K562 (cell line): ENCODE results near the gene SIGLEC5. TPM values are rescaled to one million over a fixed set of nuclear protein-coding genes. Genes with fewer than 3 reads are reported as not detected.
A peak's percentile ranks its signal among the peaks of the same experiment; 100 is the strongest.

Experiments used
- ARNT ChIP-seq, 2 experiments: fragments of 450-650 bp; IDR thresholded peaks; 2 replicates each; pipeline ENCODE4 v1.6.1; 2016; ENCODE audit warnings: mild to moderate bottlenecking in 1 of 2
- BHLHE40 ChIP-seq: IDR thresholded peaks from 2 replicates; pipeline ENCODE4 v1.6.1; 2011; ENCODE audit warnings: low read length, improper control_type of control experiment
- CREB1 ChIP-seq, 2 experiments: sonication (generic) in 1 of 2; formaldehyde crosslinking in 1 of 2; IDR thresholded peaks; 2 replicates each; pipeline versions ENCODE4 v1.6.1 to v1.8.0; 2012 to 2022; ENCODE audit warnings: inconsistent platforms in 1 of 2, mild to moderate bottlenecking in 1 of 2, missing genetic modification reagents in 1 of 2, moderate library complexity in 1 of 2
- DDX20 ChIP-seq: fragments of 450-650 bp; IDR thresholded peaks from 2 replicates; pipeline ENCODE4 v1.6.1; 2016; ENCODE audit warnings: missing genetic modification characterization, low read depth, mild to moderate bottlenecking, missing compliant biosample characterization, moderate library complexity
- EGR1 ChIP-seq: fragments of 450-650 bp; conservative IDR thresholded peaks from 2 replicates; pipeline ENCODE4 v1.6.1; 2017; ENCODE audit warnings: mild to moderate bottlenecking
- GTF2A2 ChIP-seq: IDR thresholded peaks from 2 replicates; pipeline ENCODE4 v1.6.1; 2016; ENCODE audit warnings: mild to moderate bottlenecking, missing genetic modification characterization, missing compliant biosample characterization
- HDGF ChIP-seq: fragments of 450-650 bp; IDR thresholded peaks from 2 replicates; pipeline ENCODE4 v1.6.1; 2016
- HLTF ChIP-seq: fragments of 450-650 bp; IDR thresholded peaks from 2 replicates; pipeline ENCODE4 v1.6.1; 2016
- MXI1 ChIP-seq: IDR thresholded peaks from 2 replicates; pipeline ENCODE4 v1.6.1; 2011; ENCODE audit warnings: low read depth, mild to moderate bottlenecking, improper control_type of control experiment, low read length
- MYNN ChIP-seq, 2 experiments: sonication (generic); formaldehyde crosslinking in 1 of 2; IDR thresholded peaks; 2 replicates each; pipeline versions ENCODE4 v1.5.0 to v1.6.1; 2016 to 2020; ENCODE audit warnings: antibody characterized with exemption in 1 of 2, missing genetic modification reagents in 1 of 2
- NUFIP1 ChIP-seq: fragments of 450-650 bp; IDR thresholded peaks from 2 replicates; pipeline ENCODE4 v1.6.1; 2018; ENCODE audit not compliant: partially characterized antibody
- PCBP2 ChIP-seq: fragments of 200-400 bp; formaldehyde crosslinking; IDR thresholded peaks from 2 replicates; pipeline ENCODE4 v1.6.1; 2018; ENCODE audit warnings: low read length, low read depth, mild to moderate bottlenecking, moderate library complexity; ENCODE audit not compliant: poor library complexity, severe bottlenecking
- RBM25 ChIP-seq: fragments of 200-400 bp; formaldehyde crosslinking; IDR thresholded peaks from 2 replicates; pipeline ENCODE4 v1.6.1; 2018; ENCODE audit warnings: low read length, low read depth, moderate library complexity; ENCODE audit not compliant: severe bottlenecking
- SMC3 ChIP-seq: conservative IDR thresholded peaks from 2 replicates; pipeline ENCODE4 v1.6.1; 2011; ENCODE audit warnings: low read depth, low read length, improper control_type of control experiment; ENCODE audit not compliant: insufficient read depth
- ZNF165 ChIP-seq: fragments of 250-450 bp; sonication (Bioruptor Pico); IDR thresholded peaks from 2 replicates; pipeline ENCODE4 v1.4.0; 2020; ENCODE audit warnings: borderline replicate concordance
- ZNF316 ChIP-seq: fragments of 450-650 bp; IDR thresholded peaks from 2 replicates; pipeline ENCODE4 v1.6.1; 2016
- polyA plus RNA-seq, 8 experiments: library from polyadenylated mRNA; depleted of rRNA in 4 of 8; stranded (reverse) in 5 of 8; unstranded in 3 of 8; fragments of >200 nt; fragmentation: Nextera tagmentation in 2 of 8; fragmentation: Illumina TruSeq in 1 of 8; extraction: Ambion mirVana in 2 of 8; extraction: Trizol in 1 of 8; gene quantifications; 2 replicates each; pipeline versions ENCODE4 v1.2.1 to v1.2.3, GENCODE V29; 2011 to 2014; ENCODE audit warnings: inconsistent platforms in 1 of 8, missing spikeins in 1 of 8
- total RNA-seq, 7 experiments: library from RNA; depleted of rRNA in 6 of 7; stranded (reverse); fragments of >200 nt in 6 of 7; fragmentation: Illumina TruSeq in 2 of 7; extraction: Trizol in 2 of 7; gene quantifications; 2 replicates each; pipeline versions ENCODE4 v1.2.1 to v1.2.3, GENCODE V29; 2011 to 2021; ENCODE audit warnings: low replicate concordance in 1 of 7
- TF ChIP-seq, protein P1 (sequence below): fragments of 250-450 bp; sonication (Bioruptor Pico); IDR thresholded peaks from 2 replicates; pipeline ENCODE4 v1.4.0; 2020; ENCODE audit warnings: mild to moderate bottlenecking, moderate library complexity, borderline replicate concordance
- TF ChIP-seq, protein P2 (sequence below): fragments of 250-450 bp; sonication (Bioruptor Pico); IDR thresholded peaks from 2 replicates; pipeline ENCODE4 v1.4.0; 2020; ENCODE audit warnings: mild to moderate bottlenecking, moderate library complexity
- TF ChIP-seq, protein P3 (sequence below): fragments of 450-650 bp; conservative IDR thresholded peaks from 2 replicates; pipeline ENCODE4 v1.6.1; 2016; ENCODE audit warnings: missing genetic modification characterization, low read depth, mild to moderate bottlenecking, control low read depth, missing compliant biosample characterization
- TF ChIP-seq, protein P4 (sequence below): fragments of 250-450 bp; sonication (Bioruptor Pico); IDR thresholded peaks from 2 replicates; pipeline ENCODE4 v1.5.0; 2021
- TF ChIP-seq, protein P5 (sequence below): fragments of 250-450 bp; sonication (Bioruptor Pico); IDR thresholded peaks from 2 replicates; pipeline ENCODE4 v1.5.0; 2021

SIGLEC5 gene
- total and polyA plus RNA-seq, 9 of the 15 experiments (the other 6 are each of a cell fraction or from before 2014, with no cell fraction given) = 0.14 TPM; not detected in 8

DNA sequence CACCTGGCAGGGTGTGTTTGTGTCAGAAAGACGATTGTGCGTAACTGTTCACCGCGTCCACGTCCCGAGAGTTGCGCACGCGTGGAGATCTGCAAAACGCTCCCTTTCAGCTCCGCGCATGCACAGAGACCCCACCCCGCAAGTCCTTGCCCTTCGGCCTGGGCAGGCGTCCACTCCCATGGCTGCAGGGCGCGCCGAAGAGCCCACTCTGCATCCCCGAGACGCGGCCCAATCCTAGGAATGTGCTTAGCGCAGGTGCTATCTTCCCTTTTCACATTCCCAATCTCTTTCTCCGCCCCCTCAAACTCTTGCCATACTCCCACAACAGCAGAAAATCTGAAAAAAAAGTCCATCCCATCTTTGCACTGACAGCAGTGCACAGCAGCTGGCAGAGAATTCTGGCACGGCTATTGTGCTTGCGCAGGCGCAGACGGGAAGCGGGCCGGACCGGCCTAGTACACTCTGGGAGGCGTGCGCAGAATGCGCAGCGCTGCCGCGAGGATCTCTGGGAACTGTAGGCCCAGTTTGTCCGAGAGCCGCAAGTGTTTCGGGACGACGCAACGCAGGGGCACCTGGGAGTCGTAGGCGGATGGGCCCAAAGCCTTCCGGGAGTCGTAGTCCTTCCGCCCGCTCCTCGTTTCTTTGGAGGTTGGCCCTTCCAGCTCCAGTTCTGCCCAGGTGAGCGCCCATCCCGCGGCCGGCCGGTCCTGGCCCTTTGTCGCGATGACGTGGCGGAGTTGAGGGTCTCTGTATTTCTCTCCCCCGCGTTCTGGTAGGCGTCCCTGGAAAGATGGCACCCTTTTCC, 36.0 kb downstream of the SIGLEC5 start (continued):
- TF ChIP-seq, protein P1, sequence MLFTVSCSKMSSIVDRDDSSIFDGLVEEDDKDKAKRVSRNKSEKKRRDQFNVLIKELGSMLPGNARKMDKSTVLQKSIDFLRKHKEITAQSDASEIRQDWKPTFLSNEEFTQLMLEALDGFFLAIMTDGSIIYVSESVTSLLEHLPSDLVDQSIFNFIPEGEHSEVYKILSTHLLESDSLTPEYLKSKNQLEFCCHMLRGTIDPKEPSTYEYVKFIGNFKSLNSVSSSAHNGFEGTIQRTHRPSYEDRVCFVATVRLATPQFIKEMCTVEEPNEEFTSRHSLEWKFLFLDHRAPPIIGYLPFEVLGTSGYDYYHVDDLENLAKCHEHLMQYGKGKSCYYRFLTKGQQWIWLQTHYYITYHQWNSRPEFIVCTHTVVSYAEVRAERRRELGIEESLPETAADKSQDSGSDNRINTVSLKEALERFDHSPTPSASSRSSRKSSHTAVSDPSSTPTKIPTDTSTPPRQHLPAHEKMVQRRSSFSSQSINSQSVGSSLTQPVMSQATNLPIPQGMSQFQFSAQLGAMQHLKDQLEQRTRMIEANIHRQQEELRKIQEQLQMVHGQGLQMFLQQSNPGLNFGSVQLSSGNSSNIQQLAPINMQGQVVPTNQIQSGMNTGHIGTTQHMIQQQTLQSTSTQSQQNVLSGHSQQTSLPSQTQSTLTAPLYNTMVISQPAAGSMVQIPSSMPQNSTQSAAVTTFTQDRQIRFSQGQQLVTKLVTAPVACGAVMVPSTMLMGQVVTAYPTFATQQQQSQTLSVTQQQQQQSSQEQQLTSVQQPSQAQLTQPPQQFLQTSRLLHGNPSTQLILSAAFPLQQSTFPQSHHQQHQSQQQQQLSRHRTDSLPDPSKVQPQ (CRISPR knock-in tag) = no peak
- no peak for TF ChIP-seq MYNN (IDR thresholded peaks at IDR 0.05)
- TF ChIP-seq MYNN (CRISPR knock-in tag; IDR thresholded peaks at IDR 0.05) = no peak
- TF ChIP-seq ARNT (IDR thresholded peaks at IDR 0.05) = no peak
- no peak for TF ChIP-seq HDGF
- TF ChIP-seq ZNF316 = no peak
- TF ChIP-seq MXI1 = no peak; the same call in 1 of the 2 replicates
- TF ChIP-seq ZNF165 (CRISPR knock-in tag) = no peak
- TF ChIP-seq, protein P2, sequence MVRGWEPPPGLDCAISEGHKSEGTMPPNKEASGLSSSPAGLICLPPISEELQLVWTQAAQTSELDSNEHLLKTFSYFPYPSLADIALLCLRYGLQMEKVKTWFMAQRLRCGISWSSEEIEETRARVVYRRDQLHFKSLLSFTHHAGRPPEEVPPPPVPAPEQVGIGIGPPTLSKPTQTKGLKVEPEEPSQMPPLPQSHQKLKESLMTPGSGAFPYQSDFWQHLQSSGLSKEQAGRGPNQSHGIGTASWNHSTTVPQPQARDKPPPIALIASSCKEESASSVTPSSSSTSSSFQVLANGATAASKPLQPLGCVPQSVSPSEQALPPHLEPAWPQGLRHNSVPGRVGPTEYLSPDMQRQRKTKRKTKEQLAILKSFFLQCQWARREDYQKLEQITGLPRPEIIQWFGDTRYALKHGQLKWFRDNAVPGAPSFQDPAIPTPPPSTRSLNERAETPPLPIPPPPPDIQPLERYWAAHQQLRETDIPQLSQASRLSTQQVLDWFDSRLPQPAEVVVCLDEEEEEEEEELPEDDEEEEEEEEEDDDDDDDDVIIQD (CRISPR knock-in tag) = no peak
- no peak for TF ChIP-seq SMC3
- no peak for TF ChIP-seq NUFIP1
- no peak for TF ChIP-seq PCBP2
- no peak for TF ChIP-seq RBM25
- TF ChIP-seq HLTF = no peak
- TF ChIP-seq, protein P3, sequence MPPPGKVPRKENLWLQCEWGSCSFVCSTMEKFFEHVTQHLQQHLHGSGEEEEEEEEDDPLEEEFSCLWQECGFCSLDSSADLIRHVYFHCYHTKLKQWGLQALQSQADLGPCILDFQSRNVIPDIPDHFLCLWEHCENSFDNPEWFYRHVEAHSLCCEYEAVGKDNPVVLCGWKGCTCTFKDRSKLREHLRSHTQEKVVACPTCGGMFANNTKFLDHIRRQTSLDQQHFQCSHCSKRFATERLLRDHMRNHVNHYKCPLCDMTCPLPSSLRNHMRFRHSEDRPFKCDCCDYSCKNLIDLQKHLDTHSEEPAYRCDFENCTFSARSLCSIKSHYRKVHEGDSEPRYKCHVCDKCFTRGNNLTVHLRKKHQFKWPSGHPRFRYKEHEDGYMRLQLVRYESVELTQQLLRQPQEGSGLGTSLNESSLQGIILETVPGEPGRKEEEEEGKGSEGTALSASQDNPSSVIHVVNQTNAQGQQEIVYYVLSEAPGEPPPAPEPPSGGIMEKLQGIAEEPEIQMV = no peak
- TF ChIP-seq GTF2A2 = no peak
- TF ChIP-seq EGR1 = peak; percentile 45; the same call in 1 of the 2 replicates
- TF ChIP-seq, protein P4, sequence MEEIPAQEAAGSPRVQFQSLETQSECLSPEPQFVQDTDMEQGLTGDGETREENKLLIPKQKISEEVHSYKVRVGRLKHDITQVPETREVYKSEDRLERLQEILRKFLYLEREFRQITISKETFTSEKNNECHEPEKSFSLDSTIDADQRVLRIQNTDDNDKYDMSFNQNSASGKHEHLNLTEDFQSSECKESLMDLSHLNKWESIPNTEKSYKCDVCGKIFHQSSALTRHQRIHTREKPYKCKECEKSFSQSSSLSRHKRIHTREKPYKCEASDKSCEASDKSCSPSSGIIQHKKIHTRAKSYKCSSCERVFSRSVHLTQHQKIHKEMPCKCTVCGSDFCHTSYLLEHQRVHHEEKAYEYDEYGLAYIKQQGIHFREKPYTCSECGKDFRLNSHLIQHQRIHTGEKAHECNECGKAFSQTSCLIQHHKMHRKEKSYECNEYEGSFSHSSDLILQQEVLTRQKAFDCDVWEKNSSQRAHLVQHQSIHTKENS (CRISPR knock-in tag) = no peak
- TF ChIP-seq CREB1 (IDR thresholded peaks at IDR 0.05) = peak; percentile 89
- peak; percentile 91 for TF ChIP-seq CREB1 (CRISPR knock-in tag; IDR thresholded peaks at IDR 0.05)
- no peak for TF ChIP-seq DDX20 (tag)
- TF ChIP-seq, protein P5, sequence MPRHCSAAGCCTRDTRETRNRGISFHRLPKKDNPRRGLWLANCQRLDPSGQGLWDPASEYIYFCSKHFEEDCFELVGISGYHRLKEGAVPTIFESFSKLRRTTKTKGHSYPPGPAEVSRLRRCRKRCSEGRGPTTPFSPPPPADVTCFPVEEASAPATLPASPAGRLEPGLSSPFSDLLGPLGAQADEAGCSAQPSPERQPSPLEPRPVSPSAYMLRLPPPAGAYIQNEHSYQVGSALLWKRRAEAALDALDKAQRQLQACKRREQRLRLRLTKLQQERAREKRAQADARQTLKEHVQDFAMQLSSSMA (CRISPR knock-in tag) = no peak
- TF ChIP-seq BHLHE40 = no peak
